Neural cell (in vitro differentiated cells): Measurements from ENCODE around the gene MYO5A. TPM values are rescaled to one million over a fixed set of nuclear protein-coding genes. Genes with fewer than 3 reads are reported as not detected.

ENCODE experiments used
- H2AFZ ChIP-seq: fragments of 200-600, 300-800 bp; sonication (generic), shearing (Covaris generic); 2 replicates; pipeline ENCODE4 v1.6.0; 2014; ENCODE audit warnings: low read depth, mild to moderate bottlenecking, antibody characterized with exemption, low read length, moderate library complexity
- H3F3A ChIP-seq: fragments of 200-600 bp; shearing (Covaris generic); 2 replicates; pipeline ENCODE4 v1.6.1; 2016; ENCODE audit warnings: mild to moderate bottlenecking, moderate library complexity, mixed read lengths, antibody characterized with exemption, low read length; ENCODE audit not compliant: insufficient read depth, poor library complexity, severe bottlenecking
- H3K27ac ChIP-seq: fragments of 200-600, 300-800 bp; sonication (generic), shearing (Covaris generic); 2 replicates; pipeline ENCODE4 v1.5.1; 2014; ENCODE audit warnings: mild to moderate bottlenecking, low read length, moderate library complexity
- H3K27me3 ChIP-seq: fragments of 300-800, 200-600 bp; sonication (generic), shearing (Covaris generic); 2 replicates; pipeline ENCODE4 v1.6.0; 2014; ENCODE audit warnings: mild to moderate bottlenecking, low read depth, low read length, moderate library complexity; ENCODE audit not compliant: insufficient read depth
- H3K36me3 ChIP-seq: fragments of 300-800, 200-600 bp; sonication (generic), shearing (Covaris generic); 2 replicates; pipeline ENCODE4 v1.5.1; 2014; ENCODE audit warnings: mild to moderate bottlenecking, antibody characterized with exemption, low read length, moderate library complexity; ENCODE audit not compliant: insufficient read depth
- H3K4me2 ChIP-seq: fragments of 300-800, 200-600 bp; sonication (generic), shearing (Covaris generic); 2 replicates; pipeline ENCODE4 v1.6.0; 2014; ENCODE audit warnings: mild to moderate bottlenecking, low read length
- H3K4me3 ChIP-seq: fragments of 300-800, 200-600 bp; sonication (generic), shearing (Covaris generic); 2 replicates; pipeline ENCODE4 v1.5.1; 2014; ENCODE audit warnings: mild to moderate bottlenecking, low read length, moderate library complexity
- H3K79me2 ChIP-seq: fragments of 200-600 bp; shearing (Covaris generic); replicated peaks from 2 replicates; pipeline ENCODE4 v1.6.0; 2014; ENCODE audit warnings: mild to moderate bottlenecking, low read length, moderate library complexity; ENCODE audit not compliant: insufficient read depth
- H3K9ac ChIP-seq: fragments of 300-800, 200-600 bp; sonication (generic), shearing (Covaris generic); 2 replicates; pipeline ENCODE4 v1.6.1; 2016; ENCODE audit warnings: mild to moderate bottlenecking, low read length, mixed read lengths
- H3K9me2 ChIP-seq: fragments of 200-600 bp; shearing (Covaris generic); 2 replicates; pipeline ENCODE4 v1.6.1; 2016; ENCODE audit warnings: mild to moderate bottlenecking, low read length, mixed read lengths; ENCODE audit not compliant: insufficient read depth
- H3K9me3 ChIP-seq: fragments of 200-600, 300-800 bp; sonication (generic), shearing (Covaris generic); 2 replicates; pipeline ENCODE4 v1.6.1; 2016; ENCODE audit warnings: mild to moderate bottlenecking, mixed run types, low read length, moderate library complexity, mixed read lengths
- H4K20me1 ChIP-seq: fragments of 200-600 bp; shearing (Covaris generic); 2 replicates; pipeline ENCODE4 v1.6.1; 2016; ENCODE audit warnings: mild to moderate bottlenecking, mixed run types; ENCODE audit not compliant: insufficient read depth
- EP300 ChIP-seq: fragments of 450-650 bp; conservative IDR thresholded peaks from 2 replicates; pipeline ENCODE4 v1.6.1; 2014; ENCODE audit warnings: antibody characterized with exemption, mild to moderate bottlenecking, moderate library complexity; ENCODE audit not compliant: poor library complexity, severe bottlenecking
- EZH2 ChIP-seq: fragments of 200-600, 300-800 bp; shearing (Covaris generic), sonication (generic); IDR thresholded peaks from 2 replicates; pipeline ENCODE4 v1.6.1; 2014; ENCODE audit warnings: antibody characterized with exemption, low read length, borderline replicate concordance, mild to moderate bottlenecking; ENCODE audit not compliant: insufficient read depth, poor library complexity, severe bottlenecking
- MXI1 ChIP-seq: fragments of 450-650 bp; conservative IDR thresholded peaks from 2 replicates; pipeline ENCODE4 v1.6.1; 2014; ENCODE audit warnings: antibody characterized with exemption, mild to moderate bottlenecking; ENCODE audit not compliant: poor library complexity, severe bottlenecking
- POLR2AphosphoS5 ChIP-seq: IDR thresholded peaks from 2 replicates; pipeline ENCODE4 v1.6.1; 2012
- RAD21 ChIP-seq: fragments of 450-650 bp; conservative IDR thresholded peaks from 2 replicates; pipeline ENCODE4 v1.6.1; 2014; ENCODE audit warnings: antibody characterized with exemption, mild to moderate bottlenecking, moderate library complexity
- SMC3 ChIP-seq: fragments of 450-650 bp; conservative IDR thresholded peaks from 2 replicates; pipeline ENCODE4 v1.6.1; 2014; ENCODE audit warnings: antibody characterized with exemption, mild to moderate bottlenecking, moderate library complexity; ENCODE audit not compliant: poor library complexity
- TAF1 ChIP-seq: IDR thresholded peaks from 2 replicates; pipeline ENCODE4 v1.6.1; 2012; ENCODE audit warnings: low read depth
- polyA plus RNA-seq: library from polyadenylated mRNA; depleted of rRNA; stranded (reverse); fragments of >200 nt; gene quantifications from 2 replicates; pipeline ENCODE4 v1.2.3, GENCODE V29; 2014
- TF ChIP-seq, protein P1 (sequence below): IDR thresholded peaks from 2 replicates; pipeline ENCODE4 v1.6.1; 2012; ENCODE audit warnings: borderline replicate concordance
- TF ChIP-seq, protein P2 (sequence below): fragments of 450-650 bp; IDR thresholded peaks from 2 replicates; pipeline ENCODE4 v1.5.1; 2014; ENCODE audit warnings: antibody characterized with exemption, mild to moderate bottlenecking, moderate library complexity; ENCODE audit not compliant: poor library complexity, severe bottlenecking

The MYO5A gene
- polyA plus RNA-seq, 1 donor from 2014 or later: 43.8 TPM

- no peaks in the 10 kb centered on the region for H4K20me1 ChIP-seq
- TF ChIP-seq, protein P1, sequence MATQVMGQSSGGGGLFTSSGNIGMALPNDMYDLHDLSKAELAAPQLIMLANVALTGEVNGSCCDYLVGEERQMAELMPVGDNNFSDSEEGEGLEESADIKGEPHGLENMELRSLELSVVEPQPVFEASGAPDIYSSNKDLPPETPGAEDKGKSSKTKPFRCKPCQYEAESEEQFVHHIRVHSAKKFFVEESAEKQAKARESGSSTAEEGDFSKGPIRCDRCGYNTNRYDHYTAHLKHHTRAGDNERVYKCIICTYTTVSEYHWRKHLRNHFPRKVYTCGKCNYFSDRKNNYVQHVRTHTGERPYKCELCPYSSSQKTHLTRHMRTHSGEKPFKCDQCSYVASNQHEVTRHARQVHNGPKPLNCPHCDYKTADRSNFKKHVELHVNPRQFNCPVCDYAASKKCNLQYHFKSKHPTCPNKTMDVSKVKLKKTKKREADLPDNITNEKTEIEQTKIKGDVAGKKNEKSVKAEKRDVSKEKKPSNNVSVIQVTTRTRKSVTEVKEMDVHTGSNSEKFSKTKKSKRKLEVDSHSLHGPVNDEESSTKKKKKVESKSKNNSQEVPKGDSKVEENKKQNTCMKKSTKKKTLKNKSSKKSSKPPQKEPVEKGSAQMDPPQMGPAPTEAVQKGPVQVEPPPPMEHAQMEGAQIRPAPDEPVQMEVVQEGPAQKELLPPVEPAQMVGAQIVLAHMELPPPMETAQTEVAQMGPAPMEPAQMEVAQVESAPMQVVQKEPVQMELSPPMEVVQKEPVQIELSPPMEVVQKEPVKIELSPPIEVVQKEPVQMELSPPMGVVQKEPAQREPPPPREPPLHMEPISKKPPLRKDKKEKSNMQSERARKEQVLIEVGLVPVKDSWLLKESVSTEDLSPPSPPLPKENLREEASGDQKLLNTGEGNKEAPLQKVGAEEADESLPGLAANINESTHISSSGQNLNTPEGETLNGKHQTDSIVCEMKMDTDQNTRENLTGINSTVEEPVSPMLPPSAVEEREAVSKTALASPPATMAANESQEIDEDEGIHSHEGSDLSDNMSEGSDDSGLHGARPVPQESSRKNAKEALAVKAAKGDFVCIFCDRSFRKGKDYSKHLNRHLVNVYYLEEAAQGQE: peak; percentile 81
- TF ChIP-seq SMC3 (no peak), POLR2AphosphoS5 (peak; percentile 43), EZH2 (no peak), RAD21 (peak; percentile 8), EP300 (peak; percentile 75)
- peak overlapping the region; percentile 90 for H3K27ac ChIP-seq
- no peaks in the 10 kb centered on the region for H3F3A ChIP-seq
- H3K36me3 ChIP-seq: no peaks in the 10 kb centered on the region
- H3K4me3 ChIP-seq: peak overlapping the region; percentile 33
- no peaks in the 10 kb centered on the region for H3K27me3 ChIP-seq
- H3K9ac ChIP-seq: peak overlapping the region; percentile 67
- H3K9me2 ChIP-seq: no peaks in the 10 kb centered on the region
- no peaks in the 10 kb centered on the region for H3K79me2 ChIP-seq
- H3K4me2 ChIP-seq: no peak overlapping the region
- H2AFZ ChIP-seq: no peak overlapping the region
- H3K9me3 ChIP-seq: no peaks in the 10 kb centered on the region
Measured at GRCh38 chr15:52261498-52262242, 267.0 kb downstream of the MYO5A start.

GRCh38 chr15:52261026-52261425, 267.7 kb downstream of the MYO5A start:
- H3K9ac ChIP-seq: peak overlapping the region; percentile 67

More at GRCh38 chr15:52261026-52261425, 267.7 kb downstream of the MYO5A start:
- Histone ChIP-seq H2AFZ (no peak overlapping the region), H3K4me2 (no peak overlapping the region), H3F3A (no peaks in the 10 kb centered on the region), H3K4me3 (peak overlapping the region; percentile 33), H3K27ac (peak overlapping the region; percentile 90), H3K9me2 (no peaks in the 10 kb centered on the region), H3K79me2 (no peaks in the 10 kb centered on the region), H3K36me3 (no peaks in the 10 kb centered on the region), H4K20me1 (no peaks in the 10 kb centered on the region), H3K27me3 (no peaks in the 10 kb centered on the region), H3K9me3 (no peaks in the 10 kb centered on the region)
- TF ChIP-seq EP300 (no peak), MXI1 (no peak), TAF1 (no peak), POLR2AphosphoS5 (no peak), SMC3 (no peak), RAD21 (no peak), EZH2 (no peak)
- TF ChIP-seq, protein P1: no peak
- TF ChIP-seq, protein P2, sequence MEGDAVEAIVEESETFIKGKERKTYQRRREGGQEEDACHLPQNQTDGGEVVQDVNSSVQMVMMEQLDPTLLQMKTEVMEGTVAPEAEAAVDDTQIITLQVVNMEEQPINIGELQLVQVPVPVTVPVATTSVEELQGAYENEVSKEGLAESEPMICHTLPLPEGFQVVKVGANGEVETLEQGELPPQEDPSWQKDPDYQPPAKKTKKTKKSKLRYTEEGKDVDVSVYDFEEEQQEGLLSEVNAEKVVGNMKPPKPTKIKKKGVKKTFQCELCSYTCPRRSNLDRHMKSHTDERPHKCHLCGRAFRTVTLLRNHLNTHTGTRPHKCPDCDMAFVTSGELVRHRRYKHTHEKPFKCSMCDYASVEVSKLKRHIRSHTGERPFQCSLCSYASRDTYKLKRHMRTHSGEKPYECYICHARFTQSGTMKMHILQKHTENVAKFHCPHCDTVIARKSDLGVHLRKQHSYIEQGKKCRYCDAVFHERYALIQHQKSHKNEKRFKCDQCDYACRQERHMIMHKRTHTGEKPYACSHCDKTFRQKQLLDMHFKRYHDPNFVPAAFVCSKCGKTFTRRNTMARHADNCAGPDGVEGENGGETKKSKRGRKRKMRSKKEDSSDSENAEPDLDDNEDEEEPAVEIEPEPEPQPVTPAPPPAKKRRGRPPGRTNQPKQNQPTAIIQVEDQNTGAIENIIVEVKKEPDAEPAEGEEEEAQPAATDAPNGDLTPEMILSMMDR: no peak
